Mucosa of gallbladder (tissue), 1 donor: Measurements from ENCODE around the gene AGL. TPM values are rescaled to one million over a fixed set of nuclear protein-coding genes. Genes with fewer than 3 reads are reported as not detected.
"Not testable (repeated sequence)": the region's sequence is repeated elsewhere in the genome, so short reads cannot be mapped to it uniquely, and the experiment has no call there.

ENCODE experiments used
- DNase-seq: peaks from one replicate; pipeline ENCODE4 v3.0.0-alpha.2; 2020; ENCODE audit warnings: low spot score
- total RNA-seq: library from RNA; stranded (reverse); gene quantifications from one replicate; pipeline ENCODE4 v1.2.1, GENCODE V29; 2021
- donor health status: DM: no; HTN: no; CAD: no.

The AGL gene
- total RNA-seq, 1 donor from 2014 or later = 13.9 TPM

- DNase-seq = no peak
Measured at GRCh38 chr1:99851850-99852454, 1.8 kb downstream of the AGL start.

- no peak for DNase-seq
Measured at GRCh38 chr1:99852648-99853047, 2.5 kb downstream of the AGL start.

DNA sequence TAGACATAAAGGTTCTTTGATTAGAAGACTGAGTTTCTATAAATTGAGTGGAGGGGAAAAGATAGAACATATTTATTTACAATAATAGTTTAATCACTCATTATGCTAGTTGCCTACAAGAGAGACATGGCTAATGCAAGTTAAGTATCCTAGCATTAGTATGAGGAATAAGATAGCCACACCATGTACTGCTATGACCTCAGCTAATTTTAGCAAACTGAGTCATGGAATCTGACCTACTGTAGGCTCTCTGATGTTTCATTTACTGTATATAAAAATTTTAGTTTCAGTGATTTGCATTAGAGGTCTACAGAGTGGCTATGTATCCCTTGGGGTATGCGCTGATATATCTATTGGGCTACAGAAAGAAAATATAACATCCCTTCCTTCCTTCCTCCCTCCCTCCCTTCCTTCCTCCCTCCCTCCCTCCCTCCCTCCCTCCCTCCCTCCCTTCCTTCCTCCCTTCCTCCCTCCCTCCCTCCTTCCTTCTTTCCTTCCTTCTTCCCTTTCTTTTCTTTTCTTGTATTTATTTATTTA lies 5.8 kb downstream of the AGL start:
- no peak for DNase-seq

- not testable (repeated sequence) for DNase-seq
Measured at GRCh38 chr1:99857041-99857440, 6.9 kb downstream of the AGL start.

DNA sequence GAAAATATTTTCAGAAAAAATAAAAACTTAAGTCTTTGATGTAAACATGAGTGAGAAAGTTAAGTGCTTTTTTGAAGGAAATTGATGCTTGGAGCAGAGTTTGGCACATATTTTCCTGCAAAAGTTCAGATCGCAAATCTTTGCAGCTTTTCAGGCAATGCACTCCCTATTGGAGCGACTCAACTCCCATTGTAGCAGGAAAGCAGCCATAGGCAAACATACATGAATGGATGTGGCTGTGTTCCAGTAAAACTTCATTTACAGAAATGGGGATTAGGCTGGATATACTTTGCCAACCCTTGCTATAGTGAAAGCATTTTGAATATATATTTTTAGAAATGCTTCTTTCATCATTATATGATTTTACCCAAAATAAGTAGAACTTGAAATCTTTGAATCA lies 8.1 kb downstream of the AGL start:
- DNase-seq = no peak

GRCh38 chr1:99858881-99859280 lies 8.7 kb downstream of the AGL start:
- DNase-seq = no peak

GRCh38 chr1:99860703-99861102 lies 10.5 kb downstream of the AGL start:
- no peak for DNase-seq

DNA sequence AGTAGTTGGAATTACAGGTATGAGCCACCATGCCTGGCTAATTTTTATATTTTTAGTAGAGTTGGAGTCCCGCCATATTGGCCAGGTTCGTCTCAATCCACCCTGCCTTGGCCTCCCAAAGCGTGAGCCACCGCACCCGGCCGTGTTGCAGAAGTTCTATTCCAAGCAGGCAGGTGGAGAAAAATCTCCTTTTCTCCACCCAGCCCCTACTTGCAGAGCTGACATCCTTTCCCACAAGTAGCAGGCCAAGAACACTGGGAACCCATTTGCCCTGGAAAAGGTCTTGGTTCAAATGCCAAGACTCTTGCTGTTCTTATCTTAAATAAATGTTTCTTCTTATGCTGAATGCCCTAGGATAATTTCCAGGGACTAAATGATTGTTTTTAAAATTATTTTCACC lies 17.5 kb downstream of the AGL start:
- no peak for DNase-seq

DNA sequence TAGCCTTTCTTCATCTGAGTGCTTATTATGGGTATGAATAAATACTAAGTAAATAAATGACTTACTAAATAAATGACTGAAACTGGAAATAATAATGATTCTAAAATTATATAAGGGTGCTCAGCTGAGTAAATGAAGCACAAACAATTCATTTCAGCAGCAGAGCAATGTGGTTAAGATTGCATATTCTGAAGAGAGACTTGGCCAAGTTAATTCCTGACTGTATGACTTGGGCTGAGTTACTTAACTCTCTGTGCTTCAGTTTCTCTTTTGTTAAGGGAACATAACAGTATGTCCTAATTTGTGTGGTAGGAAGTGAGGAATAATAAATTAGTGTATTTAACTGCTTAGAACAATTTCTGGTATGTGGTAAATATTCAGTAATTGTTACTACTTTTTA lies 19.1 kb downstream of the AGL start:
- no peak for DNase-seq

GRCh38 chr1:99869723-99870122 lies 19.6 kb downstream of the AGL start:
- DNase-seq = no peak

GRCh38 chr1:99872063-99872462 lies 21.9 kb downstream of the AGL start:
- DNase-seq = no peak

GRCh38 chr1:99877568-99877967 lies 27.4 kb downstream of the AGL start:
- DNase-seq = no peak

GRCh38 chr1:99886179-99886578 lies 36.0 kb downstream of the AGL start:
- DNase-seq = no peak

DNA sequence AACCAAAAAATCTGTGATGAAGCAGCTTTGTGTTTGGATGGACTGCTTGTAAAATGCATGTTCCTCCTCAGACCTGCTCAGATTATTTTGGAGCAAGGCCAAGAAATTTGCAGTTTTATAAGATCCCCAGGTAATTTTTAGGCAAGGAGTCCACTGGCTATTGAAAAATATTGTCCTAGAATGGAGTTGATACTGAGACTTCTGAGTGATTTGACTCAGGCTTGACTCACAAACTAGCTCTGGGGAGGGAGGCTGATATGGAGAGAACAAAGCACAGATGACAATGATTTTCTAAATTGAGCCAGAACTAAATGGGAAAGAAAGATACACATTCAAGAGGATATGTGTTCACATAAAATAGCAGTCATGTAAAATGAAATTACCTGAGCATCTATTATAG lies 36.7 kb downstream of the AGL start:
- no peak for DNase-seq

- DNase-seq = no peak
Measured at GRCh38 chr1:99887890-99888289, 37.7 kb downstream of the AGL start.

GRCh38 chr1:99891997-99892396 lies 41.8 kb downstream of the AGL start:
- no peak for DNase-seq

- DNase-seq = not testable (repeated sequence)
Measured at GRCh38 chr1:99903278-99903677, 53.1 kb downstream of the AGL start.

DNA sequence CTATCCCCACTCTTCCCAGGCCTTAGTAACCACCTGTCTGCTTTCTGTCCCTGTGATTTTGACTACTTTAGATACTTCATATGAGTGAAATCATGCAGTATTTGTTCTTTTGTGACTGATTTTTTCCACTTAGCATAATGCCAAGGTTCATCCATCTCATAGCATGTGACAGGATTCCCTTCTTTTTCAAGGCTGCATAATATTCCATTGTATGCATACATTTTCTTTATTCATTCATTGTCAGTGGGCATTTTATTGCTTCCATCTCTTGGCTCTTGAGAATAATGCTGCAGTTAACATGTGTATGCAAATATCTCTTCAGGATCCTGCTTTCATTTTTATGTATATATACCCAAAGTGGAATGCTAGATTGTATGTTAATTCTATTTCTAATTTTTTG lies 56.4 kb downstream of the AGL start:
- no peak for DNase-seq

DNA sequence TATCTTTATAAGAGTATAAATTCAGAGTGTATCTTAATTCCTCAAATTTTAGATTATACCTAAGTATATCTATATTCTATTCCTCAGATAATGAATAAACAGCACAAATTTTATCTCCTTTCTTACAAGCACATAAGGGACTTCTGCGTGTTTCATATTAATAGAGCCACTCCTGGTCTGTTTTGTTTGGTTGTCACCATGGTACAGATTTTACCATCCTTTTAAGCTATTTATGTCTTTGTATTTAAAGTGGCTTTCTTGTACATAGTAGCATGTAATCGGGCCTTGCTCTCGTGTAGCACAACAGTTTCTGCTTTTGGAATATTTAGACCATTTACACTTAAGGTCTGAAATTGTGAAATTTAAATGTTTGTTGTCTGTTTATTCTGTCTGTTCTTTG lies 67.1 kb downstream of the AGL start:
- no peak for DNase-seq

GRCh38 chr1:99919220-99919619 lies 69.1 kb downstream of the AGL start:
- no peak for DNase-seq

DNA sequence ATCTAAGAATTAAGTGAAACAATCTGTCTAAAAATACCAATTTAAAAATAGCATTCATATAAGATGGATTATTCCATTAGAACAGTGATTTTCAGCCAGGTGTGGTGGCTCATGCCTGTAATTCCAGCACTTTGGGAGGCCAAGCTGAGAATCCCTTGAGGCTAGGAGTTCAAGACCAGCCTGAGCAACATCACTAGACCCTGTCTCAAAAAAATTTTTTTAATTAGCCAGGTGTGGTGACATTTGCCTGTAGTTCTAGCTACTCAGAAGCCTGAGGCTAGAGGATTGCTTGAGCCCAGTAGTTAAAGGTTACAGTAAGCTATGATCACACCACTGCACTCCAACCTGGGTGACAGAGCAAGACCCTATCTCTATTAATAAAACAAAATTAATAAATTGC lies 84.6 kb downstream of the AGL start:
- no peak for DNase-seq

DNA sequence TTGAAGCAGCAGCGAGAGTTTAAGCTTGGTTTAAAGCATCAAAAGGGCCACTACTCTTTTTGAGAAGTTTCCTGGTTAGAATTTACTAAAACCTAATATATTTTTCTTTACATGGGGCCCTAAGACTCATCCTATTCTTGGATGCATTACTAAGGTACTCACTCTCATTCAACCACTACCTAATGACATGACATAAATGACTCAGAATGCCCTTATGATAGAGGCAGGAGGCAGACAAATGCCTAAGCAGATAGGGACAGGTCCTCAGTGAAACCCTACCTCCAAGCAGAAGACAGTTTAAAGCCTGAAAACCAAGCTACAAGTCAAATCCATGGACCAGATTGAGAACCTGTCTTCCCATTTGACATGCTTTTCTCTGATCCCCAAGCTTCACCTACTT lies 85.4 kb downstream of the AGL start:
- no peak for DNase-seq

- no peak for DNase-seq
Measured at GRCh38 chr1:99936071-99936470, 85.9 kb downstream of the AGL start.

DNA sequence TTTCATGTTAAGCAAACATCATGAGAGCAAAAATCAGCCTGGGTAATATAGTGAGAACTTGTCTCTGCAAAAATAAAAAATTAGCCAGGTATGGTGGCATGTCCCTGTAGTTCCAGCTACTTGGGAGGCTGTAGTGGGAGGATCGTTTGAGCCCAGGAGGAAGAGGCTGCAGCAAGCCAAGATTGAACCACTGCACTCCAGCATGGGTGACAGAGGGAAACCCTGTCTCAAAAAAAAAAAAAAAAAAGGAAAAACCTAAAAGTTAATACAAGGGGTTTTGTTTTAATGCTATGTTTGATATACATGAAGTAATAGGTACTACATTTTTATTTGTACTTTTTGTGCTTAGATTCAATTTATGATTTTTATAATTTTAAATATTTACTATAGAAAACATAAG lies 92.6 kb downstream of the AGL start:
- no peak for DNase-seq
